Measurements from ENCODE around the gene CDH1.

DNA sequence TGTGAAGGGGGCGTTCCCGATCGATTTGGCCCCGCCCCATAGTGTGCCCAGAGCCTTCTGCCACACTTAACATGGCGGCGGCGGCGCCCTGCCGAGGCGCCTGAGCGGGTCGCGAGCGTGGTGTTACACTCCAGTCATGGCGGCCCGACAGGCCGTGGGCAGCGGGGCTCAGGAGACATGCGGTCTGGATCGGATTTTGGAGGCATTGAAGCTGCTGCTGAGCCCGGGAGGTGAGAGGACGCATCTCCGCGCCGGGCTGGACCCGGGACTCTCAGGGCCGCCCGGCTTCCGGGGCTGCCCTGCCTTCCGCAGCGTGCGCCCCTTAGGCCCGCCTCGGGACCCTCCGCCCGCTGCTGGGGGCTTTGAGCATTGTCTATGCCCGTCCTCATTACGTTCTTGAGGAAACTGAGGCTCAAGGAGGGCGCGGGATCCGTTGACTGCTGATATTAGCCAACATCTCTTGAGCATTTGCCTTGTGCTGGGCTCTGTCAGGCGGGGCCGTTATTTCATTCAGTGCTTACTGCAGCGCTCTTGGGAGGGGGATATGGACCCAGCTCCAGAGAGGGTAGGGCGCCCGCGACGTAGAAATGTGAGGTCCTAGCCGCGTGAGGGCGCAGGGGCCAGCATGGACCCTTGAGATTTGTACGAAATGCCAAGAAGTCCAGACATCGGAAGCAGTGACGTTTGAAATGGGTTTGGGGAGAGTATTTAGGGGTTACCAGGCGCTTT is 106.6 kb downstream of the CDH1 start, which contains the start of gene TANGO6:
- TF ChIP-seq, protein P1, sequence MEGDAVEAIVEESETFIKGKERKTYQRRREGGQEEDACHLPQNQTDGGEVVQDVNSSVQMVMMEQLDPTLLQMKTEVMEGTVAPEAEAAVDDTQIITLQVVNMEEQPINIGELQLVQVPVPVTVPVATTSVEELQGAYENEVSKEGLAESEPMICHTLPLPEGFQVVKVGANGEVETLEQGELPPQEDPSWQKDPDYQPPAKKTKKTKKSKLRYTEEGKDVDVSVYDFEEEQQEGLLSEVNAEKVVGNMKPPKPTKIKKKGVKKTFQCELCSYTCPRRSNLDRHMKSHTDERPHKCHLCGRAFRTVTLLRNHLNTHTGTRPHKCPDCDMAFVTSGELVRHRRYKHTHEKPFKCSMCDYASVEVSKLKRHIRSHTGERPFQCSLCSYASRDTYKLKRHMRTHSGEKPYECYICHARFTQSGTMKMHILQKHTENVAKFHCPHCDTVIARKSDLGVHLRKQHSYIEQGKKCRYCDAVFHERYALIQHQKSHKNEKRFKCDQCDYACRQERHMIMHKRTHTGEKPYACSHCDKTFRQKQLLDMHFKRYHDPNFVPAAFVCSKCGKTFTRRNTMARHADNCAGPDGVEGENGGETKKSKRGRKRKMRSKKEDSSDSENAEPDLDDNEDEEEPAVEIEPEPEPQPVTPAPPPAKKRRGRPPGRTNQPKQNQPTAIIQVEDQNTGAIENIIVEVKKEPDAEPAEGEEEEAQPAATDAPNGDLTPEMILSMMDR (conservative IDR thresholded peaks at IDR 0.05; ENCODE audit: low read depth in 2 of 2), result peak; percentile 65 to 74
- TF ChIP-seq, protein P2, sequence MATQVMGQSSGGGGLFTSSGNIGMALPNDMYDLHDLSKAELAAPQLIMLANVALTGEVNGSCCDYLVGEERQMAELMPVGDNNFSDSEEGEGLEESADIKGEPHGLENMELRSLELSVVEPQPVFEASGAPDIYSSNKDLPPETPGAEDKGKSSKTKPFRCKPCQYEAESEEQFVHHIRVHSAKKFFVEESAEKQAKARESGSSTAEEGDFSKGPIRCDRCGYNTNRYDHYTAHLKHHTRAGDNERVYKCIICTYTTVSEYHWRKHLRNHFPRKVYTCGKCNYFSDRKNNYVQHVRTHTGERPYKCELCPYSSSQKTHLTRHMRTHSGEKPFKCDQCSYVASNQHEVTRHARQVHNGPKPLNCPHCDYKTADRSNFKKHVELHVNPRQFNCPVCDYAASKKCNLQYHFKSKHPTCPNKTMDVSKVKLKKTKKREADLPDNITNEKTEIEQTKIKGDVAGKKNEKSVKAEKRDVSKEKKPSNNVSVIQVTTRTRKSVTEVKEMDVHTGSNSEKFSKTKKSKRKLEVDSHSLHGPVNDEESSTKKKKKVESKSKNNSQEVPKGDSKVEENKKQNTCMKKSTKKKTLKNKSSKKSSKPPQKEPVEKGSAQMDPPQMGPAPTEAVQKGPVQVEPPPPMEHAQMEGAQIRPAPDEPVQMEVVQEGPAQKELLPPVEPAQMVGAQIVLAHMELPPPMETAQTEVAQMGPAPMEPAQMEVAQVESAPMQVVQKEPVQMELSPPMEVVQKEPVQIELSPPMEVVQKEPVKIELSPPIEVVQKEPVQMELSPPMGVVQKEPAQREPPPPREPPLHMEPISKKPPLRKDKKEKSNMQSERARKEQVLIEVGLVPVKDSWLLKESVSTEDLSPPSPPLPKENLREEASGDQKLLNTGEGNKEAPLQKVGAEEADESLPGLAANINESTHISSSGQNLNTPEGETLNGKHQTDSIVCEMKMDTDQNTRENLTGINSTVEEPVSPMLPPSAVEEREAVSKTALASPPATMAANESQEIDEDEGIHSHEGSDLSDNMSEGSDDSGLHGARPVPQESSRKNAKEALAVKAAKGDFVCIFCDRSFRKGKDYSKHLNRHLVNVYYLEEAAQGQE (IDR thresholded peaks at IDR 0.05; ENCODE audit: unreplicated experiment), result no peak
- no peak for TF ChIP-seq EZH2 (IDR thresholded peaks at IDR 0.05; ENCODE audit: low read depth, unreplicated experiment)
- TF ChIP-seq EZH2phosphoT487 (IDR thresholded peaks at IDR 0.05; ENCODE audit: unreplicated experiment), result no peak
- TF ChIP-seq CREB1 (CRISPR knock-in tag; IDR thresholded peaks at IDR 0.05; ENCODE audit: low read depth), result peak; percentile 72
- peak; percentile 85 for TF ChIP-seq POLR2AphosphoS5 (IDR thresholded peaks at IDR 0.05; ENCODE audit: low read depth)
- TF ChIP-seq, protein P3, sequence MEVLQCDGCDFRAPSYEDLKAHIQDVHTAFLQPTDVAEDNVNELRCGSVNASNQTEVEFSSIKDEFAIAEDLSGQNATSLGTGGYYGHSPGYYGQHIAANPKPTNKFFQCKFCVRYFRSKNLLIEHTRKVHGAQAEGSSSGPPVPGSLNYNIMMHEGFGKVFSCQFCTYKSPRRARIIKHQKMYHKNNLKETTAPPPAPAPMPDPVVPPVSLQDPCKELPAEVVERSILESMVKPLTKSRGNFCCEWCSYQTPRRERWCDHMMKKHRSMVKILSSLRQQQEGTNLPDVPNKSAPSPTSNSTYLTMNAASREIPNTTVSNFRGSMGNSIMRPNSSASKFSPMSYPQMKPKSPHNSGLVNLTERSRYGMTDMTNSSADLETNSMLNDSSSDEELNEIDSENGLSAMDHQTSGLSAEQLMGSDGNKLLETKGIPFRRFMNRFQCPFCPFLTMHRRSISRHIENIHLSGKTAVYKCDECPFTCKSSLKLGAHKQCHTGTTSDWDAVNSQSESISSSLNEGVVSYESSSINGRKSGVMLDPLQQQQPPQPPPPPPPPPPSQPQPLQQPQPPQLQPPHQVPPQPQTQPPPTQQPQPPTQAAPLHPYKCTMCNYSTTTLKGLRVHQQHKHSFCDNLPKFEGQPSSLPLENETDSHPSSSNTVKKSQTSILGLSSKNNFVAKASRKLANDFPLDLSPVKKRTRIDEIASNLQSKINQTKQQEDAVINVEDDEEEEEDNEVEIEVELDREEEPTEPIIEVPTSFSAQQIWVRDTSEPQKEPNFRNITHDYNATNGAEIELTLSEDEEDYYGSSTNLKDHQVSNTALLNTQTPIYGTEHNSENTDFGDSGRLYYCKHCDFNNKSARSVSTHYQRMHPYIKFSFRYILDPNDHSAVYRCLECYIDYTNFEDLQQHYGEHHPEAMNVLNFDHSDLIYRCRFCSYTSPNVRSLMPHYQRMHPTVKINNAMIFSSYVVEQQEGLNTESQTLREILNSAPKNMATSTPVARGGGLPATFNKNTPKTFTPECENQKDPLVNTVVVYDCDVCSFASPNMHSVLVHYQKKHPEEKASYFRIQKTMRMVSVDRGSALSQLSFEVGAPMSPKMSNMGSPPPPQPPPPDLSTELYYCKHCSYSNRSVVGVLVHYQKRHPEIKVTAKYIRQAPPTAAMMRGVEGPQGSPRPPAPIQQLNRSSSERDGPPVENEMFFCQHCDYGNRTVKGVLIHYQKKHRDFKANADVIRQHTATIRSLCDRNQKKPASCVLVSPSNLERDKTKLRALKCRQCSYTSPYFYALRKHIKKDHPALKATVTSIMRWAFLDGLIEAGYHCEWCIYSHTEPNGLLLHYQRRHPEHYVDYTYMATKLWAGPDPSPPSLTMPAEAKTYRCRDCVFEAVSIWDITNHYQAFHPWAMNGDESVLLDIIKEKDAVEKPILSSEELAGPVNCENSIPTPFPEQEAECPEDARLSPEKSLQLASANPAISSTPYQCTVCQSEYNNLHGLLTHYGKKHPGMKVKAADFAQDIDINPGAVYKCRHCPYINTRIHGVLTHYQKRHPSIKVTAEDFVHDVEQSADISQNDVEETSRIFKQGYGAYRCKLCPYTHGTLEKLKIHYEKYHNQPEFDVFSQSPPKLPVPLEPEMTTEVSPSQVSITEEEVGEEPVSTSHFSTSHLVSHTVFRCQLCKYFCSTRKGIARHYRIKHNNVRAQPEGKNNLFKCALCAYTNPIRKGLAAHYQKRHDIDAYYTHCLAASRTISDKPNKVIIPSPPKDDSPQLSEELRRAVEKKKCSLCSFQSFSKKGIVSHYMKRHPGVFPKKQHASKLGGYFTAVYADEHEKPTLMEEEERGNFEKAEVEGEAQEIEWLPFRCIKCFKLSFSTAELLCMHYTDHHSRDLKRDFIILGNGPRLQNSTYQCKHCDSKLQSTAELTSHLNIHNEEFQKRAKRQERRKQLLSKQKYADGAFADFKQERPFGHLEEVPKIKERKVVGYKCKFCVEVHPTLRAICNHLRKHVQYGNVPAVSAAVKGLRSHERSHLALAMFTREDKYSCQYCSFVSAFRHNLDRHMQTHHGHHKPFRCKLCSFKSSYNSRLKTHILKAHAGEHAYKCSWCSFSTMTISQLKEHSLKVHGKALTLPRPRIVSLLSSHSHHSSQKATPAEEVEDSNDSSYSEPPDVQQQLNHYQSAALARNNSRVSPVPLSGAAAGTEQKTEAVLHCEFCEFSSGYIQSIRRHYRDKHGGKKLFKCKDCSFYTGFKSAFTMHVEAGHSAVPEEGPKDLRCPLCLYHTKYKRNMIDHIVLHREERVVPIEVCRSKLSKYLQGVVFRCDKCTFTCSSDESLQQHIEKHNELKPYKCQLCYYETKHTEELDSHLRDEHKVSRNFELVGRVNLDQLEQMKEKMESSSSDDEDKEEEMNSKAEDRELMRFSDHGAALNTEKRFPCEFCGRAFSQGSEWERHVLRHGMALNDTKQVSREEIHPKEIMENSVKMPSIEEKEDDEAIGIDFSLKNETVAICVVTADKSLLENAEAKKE (CRISPR knock-in tag; IDR thresholded peaks at IDR 0.05), result no peak
- TF ChIP-seq ZNF331 (CRISPR knock-in tag; IDR thresholded peaks at IDR 0.05; ENCODE audit: low read depth), result no peak
- TF ChIP-seq JUNB (IDR thresholded peaks at IDR 0.05; ENCODE audit: unreplicated experiment), result no peak
- no peak for TF ChIP-seq ZNF114 (CRISPR knock-in tag; IDR thresholded peaks at IDR 0.05)
- TF ChIP-seq, protein P4, sequence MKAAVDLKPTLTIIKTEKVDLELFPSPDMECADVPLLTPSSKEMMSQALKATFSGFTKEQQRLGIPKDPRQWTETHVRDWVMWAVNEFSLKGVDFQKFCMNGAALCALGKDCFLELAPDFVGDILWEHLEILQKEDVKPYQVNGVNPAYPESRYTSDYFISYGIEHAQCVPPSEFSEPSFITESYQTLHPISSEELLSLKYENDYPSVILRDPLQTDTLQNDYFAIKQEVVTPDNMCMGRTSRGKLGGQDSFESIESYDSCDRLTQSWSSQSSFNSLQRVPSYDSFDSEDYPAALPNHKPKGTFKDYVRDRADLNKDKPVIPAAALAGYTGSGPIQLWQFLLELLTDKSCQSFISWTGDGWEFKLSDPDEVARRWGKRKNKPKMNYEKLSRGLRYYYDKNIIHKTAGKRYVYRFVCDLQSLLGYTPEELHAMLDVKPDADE (IDR thresholded peaks at IDR 0.05), result 0 out of 2 replicates have a peak, but pooled peaks have one; percentile 45
- TF ChIP-seq STAT1 (IDR thresholded peaks at IDR 0.05; ENCODE audit: unreplicated experiment), result no peak

Data from GM23338 (cell line).